K562 (cell line): Measurements from ENCODE around the gene SHC1. TPM values are rescaled to one million over a fixed set of nuclear protein-coding genes. Genes with fewer than 3 reads are reported as not detected.

Source experiments
- ARHGAP35 ChIP-seq: fragments of 450-650 bp; IDR thresholded peaks from 2 replicates; pipeline ENCODE4 v1.6.1; 2018; ENCODE audit not compliant: partially characterized antibody
- BDP1 ChIP-seq: IDR thresholded peaks from 3 replicates; pipeline ENCODE4 v1.6.1; 2011; ENCODE audit not compliant: insufficient read length, insufficient read depth
- ELF2 ChIP-seq: fragments of 250-450 bp; sonication (Bioruptor Pico); IDR thresholded peaks from 2 replicates; pipeline ENCODE4 v1.5.0; 2021; ENCODE audit warnings: mild to moderate bottlenecking
- ELF4 ChIP-seq: fragments of 450-650 bp; formaldehyde crosslinking; IDR thresholded peaks from 2 replicates; pipeline ENCODE4 v1.4.0; 2022; ENCODE audit warnings: missing genetic modification characterization
- FOXK1 ChIP-seq: sonication (generic); formaldehyde crosslinking; IDR thresholded peaks from 2 replicates; pipeline ENCODE4 v1.8.0; 2022; ENCODE audit warnings: missing genetic modification reagents, mild to moderate bottlenecking, borderline replicate concordance
- JUN ChIP-seq, 2 experiments: sonication (generic) in 1 of 2; formaldehyde crosslinking in 1 of 2; IDR thresholded peaks; 2 replicates each; pipeline versions ENCODE4 v1.6.1 to v1.8.0; 2012 to 2022; ENCODE audit warnings: borderline replicate concordance in 2 of 2, mild to moderate bottlenecking in 2 of 2, improper control_type of control experiment in 1 of 2, low read depth in 1 of 2, low read length in 1 of 2, missing genetic modification reagents in 1 of 2
- MCM7 ChIP-seq, 2 experiments: fragments of 450-650 bp; IDR thresholded peaks; 2 replicates each; pipeline ENCODE4 v1.6.1; 2016 to 2018
- NFE2L1 ChIP-seq: fragments of 450-650 bp; IDR thresholded peaks from 2 replicates; pipeline ENCODE4 v1.6.1; 2016; ENCODE audit warnings: missing genetic modification characterization, low read depth, mild to moderate bottlenecking, missing compliant biosample characterization, moderate library complexity, borderline replicate concordance
- PML ChIP-seq: IDR thresholded peaks from 2 replicates; pipeline ENCODE4 v1.6.1; 2012; ENCODE audit warnings: low read length, inconsistent platforms
- SIRT6 ChIP-seq: IDR thresholded peaks from one replicate; pipeline ENCODE4 v1.6.1; 2012; ENCODE audit warnings: low read depth, mild to moderate bottlenecking, control low read depth, inconsistent platforms, low read length, moderate library complexity
- SMAD2 ChIP-seq: fragments of 150-350 bp; IDR thresholded peaks from 2 replicates; pipeline ENCODE4 v1.6.1; 2014; ENCODE audit warnings: low read depth, mild to moderate bottlenecking, low read length
- TAL1 ChIP-seq: fragments of 450-650 bp; IDR thresholded peaks from 2 replicates; pipeline ENCODE4 v1.6.1; 2016; ENCODE audit warnings: mild to moderate bottlenecking
- TFAM ChIP-seq: fragments of 250-450 bp; sonication (Bioruptor Pico); conservative IDR thresholded peaks from 2 replicates; pipeline ENCODE4 v1.5.0; 2021; ENCODE audit warnings: mild to moderate bottlenecking, moderate library complexity
- ZNF507 ChIP-seq: conservative IDR thresholded peaks from 2 replicates; pipeline ENCODE4 v1.6.1; 2017; ENCODE audit warnings: missing genetic modification characterization, missing compliant biosample characterization
- ZZZ3 ChIP-seq: fragments of 450-650 bp; IDR thresholded peaks from 2 replicates; pipeline ENCODE4 v1.6.1; 2016; ENCODE audit warnings: antibody characterized with exemption, mild to moderate bottlenecking, moderate library complexity
- polyA plus RNA-seq, 8 experiments: library from polyadenylated mRNA; depleted of rRNA in 4 of 8; stranded (reverse) in 5 of 8; unstranded in 3 of 8; fragments of >200 nt; fragmentation: Nextera tagmentation in 2 of 8; fragmentation: Illumina TruSeq in 1 of 8; extraction: Ambion mirVana in 2 of 8; extraction: Trizol in 1 of 8; gene quantifications; 2 replicates each; pipeline versions ENCODE4 v1.2.1 to v1.2.3, GENCODE V29; 2011 to 2014; ENCODE audit warnings: inconsistent platforms in 1 of 8, missing spikeins in 1 of 8
- total RNA-seq, 7 experiments: library from RNA; depleted of rRNA in 6 of 7; stranded (reverse); fragments of >200 nt in 6 of 7; fragmentation: Illumina TruSeq in 2 of 7; extraction: Trizol in 2 of 7; gene quantifications; 2 replicates each; pipeline versions ENCODE4 v1.2.1 to v1.2.3, GENCODE V29; 2011 to 2021; ENCODE audit warnings: low replicate concordance in 1 of 7
- TF ChIP-seq, protein P1 (sequence below): sonication (generic); formaldehyde crosslinking; IDR thresholded peaks from 2 replicates; pipeline ENCODE4 v1.9.0; 2022; ENCODE audit warnings: mild to moderate bottlenecking, missing genetic modification reagents
- TF ChIP-seq, protein P2 (sequence below): fragments of 250-450 bp; sonication (Bioruptor Pico); IDR thresholded peaks from 2 replicates; pipeline ENCODE4 v1.4.0; 2020; ENCODE audit warnings: mild to moderate bottlenecking
- TF ChIP-seq, protein P3 (sequence below): IDR thresholded peaks from 2 replicates; pipeline ENCODE4 v1.6.1; 2016; ENCODE audit warnings: missing genetic modification characterization, missing compliant biosample characterization
- TF ChIP-seq, protein P4 (sequence below), 2 experiments: fragments of 250-450 bp in 1 of 2; fragments of 450-650 bp in 1 of 2; sonication (Bioruptor Pico) in 1 of 2; IDR thresholded peaks; 2 replicates each; pipeline versions ENCODE4 v1.6.1 to v1.8.0; 2016 to 2021; ENCODE audit warnings: mild to moderate bottlenecking in 2 of 2, moderate library complexity in 2 of 2, missing compliant biosample characterization in 1 of 2, missing genetic modification characterization in 1 of 2
- TF ChIP-seq, protein P5 (sequence below): fragments of 250-450 bp; sonication (Bioruptor Pico); IDR thresholded peaks from 2 replicates; pipeline ENCODE4 v1.9.0; 2021; ENCODE audit warnings: mild to moderate bottlenecking
- TF ChIP-seq, protein P6 (sequence below), 2 experiments: IDR thresholded peaks; 2 replicates each; pipeline ENCODE4 v1.6.1; 2011; ENCODE audit warnings: borderline replicate concordance in 1 of 2, control low read depth in 1 of 2, low read depth in 1 of 2, low read length in 1 of 2, mild to moderate bottlenecking in 1 of 2, mixed read lengths in 1 of 2, moderate library complexity in 1 of 2; ENCODE audit not compliant: insufficient read depth in 1 of 2, insufficient read length in 1 of 2, poor library complexity in 1 of 2, severe bottlenecking in 1 of 2; ENCODE audit errors: extremely low read depth in 1 of 2

Gene SHC1
- total and polyA plus RNA-seq, 9 of the 15 experiments (the other 6 are each of a cell fraction or from before 2014, with no cell fraction given): 4.1 to 113 (median 51.9) TPM

DNA sequence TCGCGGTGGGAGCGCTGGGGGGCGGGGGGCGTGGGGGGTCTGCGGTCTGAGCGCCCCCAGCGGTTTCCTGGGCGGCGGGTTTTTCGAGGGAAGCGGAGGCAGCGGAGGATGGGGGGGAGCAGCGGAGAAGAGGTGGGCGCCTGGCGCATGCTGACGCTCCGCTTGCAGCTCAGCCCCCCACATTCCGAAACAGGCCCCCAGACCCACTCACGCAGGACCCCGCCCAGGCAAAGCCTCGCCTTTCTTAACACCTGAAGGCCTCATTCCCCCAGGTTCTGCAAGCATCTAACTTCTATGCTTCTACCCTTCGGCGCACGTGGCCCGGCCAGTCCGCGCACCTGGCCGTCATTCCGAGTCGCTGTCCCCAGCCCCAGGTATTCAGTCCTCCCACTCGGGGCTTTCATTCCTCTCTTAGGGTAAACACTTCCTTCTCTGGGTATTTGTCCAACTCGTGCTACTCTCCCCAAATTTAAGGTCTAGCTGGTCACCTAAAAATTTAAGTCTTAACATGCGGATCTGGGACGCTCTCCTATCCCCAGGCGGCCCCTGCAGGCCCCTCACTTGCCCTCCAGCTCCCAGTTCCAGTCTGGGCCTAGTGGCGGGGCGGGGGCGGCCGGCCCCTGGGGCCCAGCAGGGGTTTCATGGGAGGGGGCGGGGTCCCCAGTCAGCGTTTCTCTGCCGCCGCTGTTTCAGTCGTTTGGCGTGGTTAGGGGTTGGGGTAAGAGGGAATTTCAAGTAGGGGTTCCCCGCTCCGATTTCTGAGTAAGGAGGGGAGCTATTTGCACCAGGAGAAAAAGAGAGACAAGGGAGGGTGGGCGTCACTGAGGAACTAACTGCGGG lies 29.2 kb upstream of the SHC1 start (continued):
- no peak for TF ChIP-seq BDP1
- peak; percentile 15; the same call in 1 of the 2 replicates for TF ChIP-seq PML
- TF ChIP-seq ARHGAP35: no peak
- TF ChIP-seq, protein P1, sequence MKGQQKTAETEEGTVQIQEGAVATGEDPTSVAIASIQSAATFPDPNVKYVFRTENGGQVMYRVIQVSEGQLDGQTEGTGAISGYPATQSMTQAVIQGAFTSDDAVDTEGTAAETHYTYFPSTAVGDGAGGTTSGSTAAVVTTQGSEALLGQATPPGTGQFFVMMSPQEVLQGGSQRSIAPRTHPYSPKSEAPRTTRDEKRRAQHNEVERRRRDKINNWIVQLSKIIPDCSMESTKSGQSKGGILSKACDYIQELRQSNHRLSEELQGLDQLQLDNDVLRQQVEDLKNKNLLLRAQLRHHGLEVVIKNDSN (CRISPR knock-in tag): peak; percentile 72
- no peak for TF ChIP-seq ELF2 (CRISPR knock-in tag)
- TF ChIP-seq SMAD2: no peak
- TF ChIP-seq, protein P2, sequence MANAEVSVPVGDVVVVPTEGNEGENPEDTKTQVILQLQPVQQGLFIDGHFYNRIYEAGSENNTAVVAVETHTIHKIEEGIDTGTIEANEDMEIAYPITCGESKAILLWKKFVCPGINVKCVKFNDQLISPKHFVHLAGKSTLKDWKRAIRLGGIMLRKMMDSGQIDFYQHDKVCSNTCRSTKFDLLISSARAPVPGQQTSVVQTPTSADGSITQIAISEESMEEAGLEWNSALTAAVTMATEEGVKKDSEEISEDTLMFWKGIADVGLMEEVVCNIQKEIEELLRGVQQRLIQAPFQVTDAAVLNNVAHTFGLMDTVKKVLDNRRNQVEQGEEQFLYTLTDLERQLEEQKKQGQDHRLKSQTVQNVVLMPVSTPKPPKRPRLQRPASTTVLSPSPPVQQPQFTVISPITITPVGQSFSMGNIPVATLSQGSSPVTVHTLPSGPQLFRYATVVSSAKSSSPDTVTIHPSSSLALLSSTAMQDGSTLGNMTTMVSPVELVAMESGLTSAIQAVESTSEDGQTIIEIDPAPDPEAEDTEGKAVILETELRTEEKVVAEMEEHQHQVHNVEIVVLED: no peak
- no peak; the same call in 1 of the 2 replicates for TF ChIP-seq FOXK1
- TF ChIP-seq MCM7 (IDR thresholded peaks at IDR 0.05): no peak
- TF ChIP-seq, protein P3, sequence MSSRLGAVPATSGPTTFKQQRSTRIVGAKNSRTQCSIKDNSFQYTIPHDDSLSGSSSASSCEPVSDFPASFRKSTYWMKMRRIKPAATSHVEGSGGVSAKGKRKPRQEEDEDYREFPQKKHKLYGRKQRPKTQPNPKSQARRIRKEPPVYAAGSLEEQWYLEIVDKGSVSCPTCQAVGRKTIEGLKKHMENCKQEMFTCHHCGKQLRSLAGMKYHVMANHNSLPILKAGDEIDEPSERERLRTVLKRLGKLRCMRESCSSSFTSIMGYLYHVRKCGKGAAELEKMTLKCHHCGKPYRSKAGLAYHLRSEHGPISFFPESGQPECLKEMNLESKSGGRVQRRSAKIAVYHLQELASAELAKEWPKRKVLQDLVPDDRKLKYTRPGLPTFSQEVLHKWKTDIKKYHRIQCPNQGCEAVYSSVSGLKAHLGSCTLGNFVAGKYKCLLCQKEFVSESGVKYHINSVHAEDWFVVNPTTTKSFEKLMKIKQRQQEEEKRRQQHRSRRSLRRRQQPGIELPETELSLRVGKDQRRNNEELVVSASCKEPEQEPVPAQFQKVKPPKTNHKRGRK (tag): no peak
- TF ChIP-seq TAL1: no peak
- TF ChIP-seq, protein P4, sequence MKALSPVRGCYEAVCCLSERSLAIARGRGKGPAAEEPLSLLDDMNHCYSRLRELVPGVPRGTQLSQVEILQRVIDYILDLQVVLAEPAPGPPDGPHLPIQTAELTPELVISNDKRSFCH (CRISPR knock-in tag; IDR thresholded peaks at IDR 0.05): no peak
- TF ChIP-seq, protein P4 (tag; IDR thresholded peaks at IDR 0.05): peak; percentile 68
- no peak for TF ChIP-seq ZNF507 (tag)
- TF ChIP-seq, protein P5, sequence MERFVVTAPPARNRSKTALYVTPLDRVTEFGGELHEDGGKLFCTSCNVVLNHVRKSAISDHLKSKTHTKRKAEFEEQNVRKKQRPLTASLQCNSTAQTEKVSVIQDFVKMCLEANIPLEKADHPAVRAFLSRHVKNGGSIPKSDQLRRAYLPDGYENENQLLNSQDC: no peak
- no peak for TF ChIP-seq NFE2L1 (tag)
- 0 out of 2 replicates have a peak, but pooled peaks have one; percentile 29 for TF ChIP-seq JUN (IDR thresholded peaks at IDR 0.05; ENCODE audit: borderline replicate concordance, low read depth, low read length)
- no peak for TF ChIP-seq JUN (CRISPR knock-in tag; IDR thresholded peaks at IDR 0.05; ENCODE audit: borderline replicate concordance)
- no peak for TF ChIP-seq ZZZ3
- TF ChIP-seq, protein P6, sequence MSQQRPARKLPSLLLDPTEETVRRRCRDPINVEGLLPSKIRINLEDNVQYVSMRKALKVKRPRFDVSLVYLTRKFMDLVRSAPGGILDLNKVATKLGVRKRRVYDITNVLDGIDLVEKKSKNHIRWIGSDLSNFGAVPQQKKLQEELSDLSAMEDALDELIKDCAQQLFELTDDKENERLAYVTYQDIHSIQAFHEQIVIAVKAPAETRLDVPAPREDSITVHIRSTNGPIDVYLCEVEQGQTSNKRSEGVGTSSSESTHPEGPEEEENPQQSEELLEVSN (IDR thresholded peaks at IDR 0.05; ENCODE audit: borderline replicate concordance in 1 of 2, extremely low read depth in 1 of 2, insufficient read depth in 1 of 2, insufficient read length in 1 of 2, low read depth in 1 of 2, low read length in 1 of 2, poor library complexity in 1 of 2, severe bottlenecking in 1 of 2): peak; percentile 85 to 92
- no peak for TF ChIP-seq ELF4 (CRISPR knock-in tag)
- no peak for TF ChIP-seq TFAM (CRISPR knock-in tag)
- TF ChIP-seq SIRT6: no peak
